OCI-LY1 (cell line): ENCODE measurements around the gene PTPRF.

Source experiments
- EZH2 ChIP-seq: fragments of 200-600 bp; sonication (generic), shearing (Covaris generic); IDR thresholded peaks from 2 replicates; pipeline ENCODE4 v1.8.0; 2017; ENCODE audit warnings: borderline replicate concordance, mixed run types, mild to moderate bottlenecking, antibody characterized with exemption, low read length, moderate library complexity, mixed read lengths
- TF ChIP-seq, protein P1 (sequence below): fragments of 200-600 bp; sonication (generic), shearing (Covaris generic); IDR thresholded peaks from 2 replicates; pipeline ENCODE4 v1.5.1; 2017; ENCODE audit warnings: mild to moderate bottlenecking, antibody characterized with exemption, low read length, moderate library complexity, mixed read lengths

DNA sequence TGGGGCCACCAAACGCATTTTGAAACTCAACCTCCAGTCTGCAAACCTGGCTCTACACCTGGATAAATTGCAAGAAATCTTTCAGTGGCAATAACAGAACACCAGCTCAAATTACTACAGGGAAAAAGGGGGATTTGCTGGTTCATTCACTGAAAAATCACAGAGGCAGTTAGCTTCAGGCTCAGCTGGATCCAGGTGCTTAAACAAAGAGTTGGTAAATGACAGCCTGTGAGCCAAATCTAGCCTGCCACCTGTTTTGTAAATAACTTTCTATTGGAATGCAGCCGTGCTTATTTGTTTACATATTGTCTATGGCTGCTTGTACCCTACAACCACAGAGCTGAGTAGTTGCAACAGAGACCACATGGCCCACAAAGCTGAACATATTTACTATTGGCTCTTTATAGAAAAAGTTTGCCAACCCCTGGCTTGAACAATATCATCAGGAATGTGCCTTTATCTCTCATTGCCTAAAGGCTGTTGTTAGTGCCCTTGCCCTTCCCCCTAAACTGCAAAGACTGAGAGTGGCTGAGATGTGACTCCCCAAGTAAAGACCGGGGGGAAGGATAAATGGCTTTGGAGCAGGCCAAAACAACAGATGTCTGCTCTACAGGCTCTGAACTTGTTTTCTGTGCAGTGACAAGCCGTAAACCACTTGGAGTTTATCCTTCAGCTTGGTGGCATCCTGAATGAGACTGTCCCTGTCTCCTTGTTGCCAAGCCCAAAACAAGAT lies 21.5 kb upstream of the PTPRF start:
- TF ChIP-seq, protein P1, sequence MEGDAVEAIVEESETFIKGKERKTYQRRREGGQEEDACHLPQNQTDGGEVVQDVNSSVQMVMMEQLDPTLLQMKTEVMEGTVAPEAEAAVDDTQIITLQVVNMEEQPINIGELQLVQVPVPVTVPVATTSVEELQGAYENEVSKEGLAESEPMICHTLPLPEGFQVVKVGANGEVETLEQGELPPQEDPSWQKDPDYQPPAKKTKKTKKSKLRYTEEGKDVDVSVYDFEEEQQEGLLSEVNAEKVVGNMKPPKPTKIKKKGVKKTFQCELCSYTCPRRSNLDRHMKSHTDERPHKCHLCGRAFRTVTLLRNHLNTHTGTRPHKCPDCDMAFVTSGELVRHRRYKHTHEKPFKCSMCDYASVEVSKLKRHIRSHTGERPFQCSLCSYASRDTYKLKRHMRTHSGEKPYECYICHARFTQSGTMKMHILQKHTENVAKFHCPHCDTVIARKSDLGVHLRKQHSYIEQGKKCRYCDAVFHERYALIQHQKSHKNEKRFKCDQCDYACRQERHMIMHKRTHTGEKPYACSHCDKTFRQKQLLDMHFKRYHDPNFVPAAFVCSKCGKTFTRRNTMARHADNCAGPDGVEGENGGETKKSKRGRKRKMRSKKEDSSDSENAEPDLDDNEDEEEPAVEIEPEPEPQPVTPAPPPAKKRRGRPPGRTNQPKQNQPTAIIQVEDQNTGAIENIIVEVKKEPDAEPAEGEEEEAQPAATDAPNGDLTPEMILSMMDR = no peak
- TF ChIP-seq EZH2 = no peak
